Activated CD4-positive, alpha-beta T cell treated with anti-CD3 and anti-CD28 coated beads, Interleukin-2, amount 10 ng/mL, durations not matched to agents 7 days and 5 days (primary cell): ENCODE measurements around the gene NOTCH3. TPM values are rescaled to one million over a fixed set of nuclear protein-coding genes. Genes with fewer than 3 reads are reported as not detected.

ENCODE experiments used
- CTCF ChIA-PET: fragments of 350-600 bp; sonication (Branson Sonifier 250); formaldehyde crosslinking; loops from one replicate; lab custom pipeline; 2021; ENCODE audit warnings: antibody characterized with exemption; lab: Charles Lee
- POLR2A ChIA-PET: fragments of 350-600 bp; sonication (Branson Sonifier 250); formaldehyde crosslinking; loops from one replicate; lab custom pipeline; 2021; ENCODE audit warnings: antibody characterized with exemption; lab: Charles Lee
- DNase-seq: peaks from one replicate; pipeline ENCODE4 v3.0.0-alpha.2; 2020
- H3K27ac Mint-ChIP-seq: one replicate; pipeline ENCODE4 v1.8.0; 2021; ENCODE audit warnings: mild to moderate bottlenecking, moderate library complexity, mixed read lengths
- H3K27me3 Mint-ChIP-seq: one replicate; pipeline ENCODE4 v1.8.0; 2021; ENCODE audit warnings: mixed read lengths
- H3K36me3 Mint-ChIP-seq: one replicate; pipeline ENCODE4 v1.8.0; 2021; ENCODE audit warnings: low read depth, mixed read lengths
- H3K4me1 Mint-ChIP-seq: one replicate; pipeline ENCODE4 v1.8.0; 2021; ENCODE audit warnings: mixed read lengths
- H3K4me3 Mint-ChIP-seq: one replicate; pipeline ENCODE4 v1.8.0; 2021; ENCODE audit warnings: mild to moderate bottlenecking, moderate library complexity, mixed read lengths
- H3K9me3 Mint-ChIP-seq: one replicate; pipeline ENCODE4 v1.8.0; 2021; ENCODE audit warnings: mixed read lengths
- total RNA-seq, 2 experiments: library from RNA; stranded (reverse); gene quantifications; one replicate each; pipeline ENCODE4 v1.2.3, GENCODE V29; 2021

The NOTCH3 gene
- total RNA-seq, 2 experiments from 2014 or later: not detected

GRCh38 chr19:15180451-15181390 is 20.1 kb downstream of the NOTCH3 start:
- no peak overlapping the region for H3K27ac Mint-ChIP-seq
- POLR2A ChIA-PET: no interaction called here
- DNase-seq: no peak
- no peaks in the 10 kb centered on the region for H3K36me3 Mint-ChIP-seq
- CTCF ChIA-PET: interaction anchor here (0.5 to 1.2 kb wide), 3 partner anchors 25 to 611 kb away, joined by 3 to 5 read pairs (median 3); no protein-coding TSS in a partner anchor
- H3K27me3 Mint-ChIP-seq: peaks cover 4% of the 10 kb centered on the region
- no peak overlapping the region for H3K4me3 Mint-ChIP-seq
- H3K4me1 Mint-ChIP-seq: peaks cover 4% of the 10 kb centered on the region
- H3K9me3 Mint-ChIP-seq: no peaks in the 10 kb centered on the region

- peaks cover 4% of the 10 kb centered on the region for H3K4me1 Mint-ChIP-seq
- H3K4me3 Mint-ChIP-seq: no peak overlapping the region
- no peak for DNase-seq
- POLR2A ChIA-PET: no interaction called here
- no peak overlapping the region for H3K27ac Mint-ChIP-seq
- no peaks in the 10 kb centered on the region for H3K36me3 Mint-ChIP-seq
- no peaks in the 10 kb centered on the region for H3K9me3 Mint-ChIP-seq
- peaks cover 4% of the 10 kb centered on the region for H3K27me3 Mint-ChIP-seq
- CTCF ChIA-PET: no interaction called here
These were observed 22.0 kb downstream of the NOTCH3 start for GRCh38 chr19:15178629-15179308.

GRCh38 chr19:15177269-15178116 is 23.3 kb downstream of the NOTCH3 start:
- Mint-ChIP-seq H3K36me3 (no peaks in the 10 kb centered on the region), H3K4me1 (peaks cover 4% of the 10 kb centered on the region), H3K9me3 (no peaks in the 10 kb centered on the region), H3K27me3 (peaks cover 4% of the 10 kb centered on the region), H3K27ac (no peak overlapping the region), H3K4me3 (no peak overlapping the region)
- ChIA-PET POLR2A (no interaction called here), CTCF (interaction anchor here (0.6 to 2.0 kb wide), 13 partner anchors 9 to 397 kb away, joined by 3 to 6 read pairs (median 3); partner anchors contain the start of genes AKAP8 and AKAP8L)
- peak; percentile 83 for DNase-seq

- H3K4me3 Mint-ChIP-seq: no peak overlapping the region
- CTCF ChIA-PET: no interaction called here
- no peaks in the 10 kb centered on the region for H3K9me3 Mint-ChIP-seq
- no peak overlapping the region for H3K27ac Mint-ChIP-seq
- POLR2A ChIA-PET: no interaction called here
- peaks cover 4% of the 10 kb centered on the region for H3K27me3 Mint-ChIP-seq
- DNase-seq: no peak
- no peaks in the 10 kb centered on the region for H3K36me3 Mint-ChIP-seq
- H3K4me1 Mint-ChIP-seq: peaks cover 4% of the 10 kb centered on the region
These were observed 25.2 kb downstream of the NOTCH3 start for GRCh38 chr19:15175609-15176008.

- Mint-ChIP-seq H3K27me3 (peaks cover 4% of the 10 kb centered on the region), H3K4me3 (no peak overlapping the region), H3K36me3 (no peaks in the 10 kb centered on the region), H3K4me1 (peaks cover 4% of the 10 kb centered on the region), H3K9me3 (no peaks in the 10 kb centered on the region), H3K27ac (no peak overlapping the region)
- ChIA-PET CTCF (interaction anchor here (0.6 to 1.4 kb wide), 4 partner anchors 11 to 563 kb away, joined by 3 read pairs; no protein-coding TSS in a partner anchor), POLR2A (no interaction called here)
- peak; percentile 20 for DNase-seq
These were observed 26.9 kb downstream of the NOTCH3 start for GRCh38 chr19:15173746-15174404.

GRCh38 chr19:15170345-15170744 is 30.4 kb downstream of the NOTCH3 start:
- H3K9me3 Mint-ChIP-seq: peaks cover 5% of the 10 kb centered on the region
- DNase-seq: no peak
- H3K4me3 Mint-ChIP-seq: no peak overlapping the region
- ChIA-PET CTCF (no interaction called here), POLR2A (no interaction called here)
- no peaks in the 10 kb centered on the region for H3K4me1 Mint-ChIP-seq
- H3K27me3 Mint-ChIP-seq: no peaks in the 10 kb centered on the region
- H3K27ac Mint-ChIP-seq: no peak overlapping the region
- H3K36me3 Mint-ChIP-seq: no peaks in the 10 kb centered on the region

- no peaks in the 10 kb centered on the region for H3K36me3 Mint-ChIP-seq
- ChIA-PET CTCF (no interaction called here), POLR2A (no interaction called here)
- no peaks in the 10 kb centered on the region for H3K4me1 Mint-ChIP-seq
- peaks cover 10% of the 10 kb centered on the region for H3K9me3 Mint-ChIP-seq
- no peak overlapping the region for H3K4me3 Mint-ChIP-seq
- no peak for DNase-seq
- no peaks in the 10 kb centered on the region for H3K27me3 Mint-ChIP-seq
- no peak overlapping the region for H3K27ac Mint-ChIP-seq
These were observed 31.1 kb downstream of the NOTCH3 start for GRCh38 chr19:15169541-15170285.

GRCh38 chr19:15166700-15167099 is 34.1 kb downstream of the NOTCH3 start:
- no peaks in the 10 kb centered on the region for H3K4me1 Mint-ChIP-seq
- no peak overlapping the region for H3K4me3 Mint-ChIP-seq
- no peaks in the 10 kb centered on the region for H3K36me3 Mint-ChIP-seq
- POLR2A ChIA-PET: no interaction called here
- H3K27me3 Mint-ChIP-seq: no peaks in the 10 kb centered on the region
- DNase-seq: no peak
- H3K9me3 Mint-ChIP-seq: peaks cover 10% of the 10 kb centered on the region
- CTCF ChIA-PET: no interaction called here
- no peak overlapping the region for H3K27ac Mint-ChIP-seq

- POLR2A ChIA-PET: no interaction called here
- Mint-ChIP-seq H3K27ac (no peak overlapping the region), H3K36me3 (no peaks in the 10 kb centered on the region), H3K9me3 (peaks cover 10% of the 10 kb centered on the region), H3K4me3 (no peak overlapping the region), H3K27me3 (no peaks in the 10 kb centered on the region), H3K4me1 (no peaks in the 10 kb centered on the region)
- CTCF ChIA-PET: interaction anchor here (0.5 kb wide), 1 partner anchor 152 kb away, joined by 3 read pairs; no protein-coding TSS in a partner anchor
- DNase-seq: no peak
These were observed 39.5 kb downstream of the NOTCH3 start for GRCh38 chr19:15161028-15161984.

- Mint-ChIP-seq H3K27ac (no peak overlapping the region), H3K9me3 (peaks cover 3% of the 10 kb centered on the region), H3K27me3 (no peaks in the 10 kb centered on the region), H3K4me1 (no peaks in the 10 kb centered on the region), H3K4me3 (no peak overlapping the region), H3K36me3 (no peaks in the 10 kb centered on the region)
- ChIA-PET POLR2A (no interaction called here), CTCF (interaction anchor here (1.1 to 1.6 kb wide), 4 partner anchors 8 to 17 kb away, joined by 3 to 4 read pairs (median 4); no protein-coding TSS in a partner anchor)
- DNase-seq: no peak
These were observed 41.5 kb downstream of the NOTCH3 start for GRCh38 chr19:15159251-15159650.

- no peaks in the 10 kb centered on the region for H3K36me3 Mint-ChIP-seq
- ChIA-PET CTCF (interaction anchor here (0.6 kb wide), 1 partner anchor 51 kb away, joined by 4 read pairs; no protein-coding TSS in a partner anchor), POLR2A (no interaction called here)
- no peaks in the 10 kb centered on the region for H3K4me1 Mint-ChIP-seq
- no peak overlapping the region for H3K4me3 Mint-ChIP-seq
- DNase-seq: no peak
- H3K27ac Mint-ChIP-seq: no peak overlapping the region
- H3K27me3 Mint-ChIP-seq: peaks cover 3% of the 10 kb centered on the region
- H3K9me3 Mint-ChIP-seq: peaks cover 5% of the 10 kb centered on the region
These were observed 44.4 kb downstream of the NOTCH3 start for GRCh38 chr19:15156391-15156790.
